GM23248 (cell line): Measurements from ENCODE around the gene IQCM. TPM values are rescaled to one million over a fixed set of nuclear protein-coding genes. Genes with fewer than 3 reads are reported as not detected.

Experiments used
- DNase-seq: peaks from one replicate; pipeline ENCODE4 v3.0.0-alpha.2; 2015
- H2AFZ ChIP-seq: fragments of 200-600 bp; sonication (generic); 2 replicates; pipeline ENCODE4 v1.6.1; 2016; ENCODE audit warnings: antibody characterized with exemption
- H3F3A ChIP-seq: fragments of 200-600 bp; sonication (generic); 2 replicates; pipeline ENCODE4 v1.6.1; 2016; ENCODE audit warnings: mild to moderate bottlenecking, antibody characterized with exemption, mixed run types; ENCODE audit not compliant: insufficient read depth
- H3K27ac ChIP-seq: fragments of 200-600 bp; sonication (generic); 2 replicates; pipeline ENCODE4 v1.5.1; 2016; ENCODE audit warnings: mild to moderate bottlenecking
- H3K27me3 ChIP-seq: fragments of 200-600 bp; sonication (generic); replicated peaks from 2 replicates; pipeline ENCODE4 v1.6.1; 2016; ENCODE audit warnings: mild to moderate bottlenecking; ENCODE audit not compliant: insufficient read depth
- H3K36me3 ChIP-seq: fragments of 200-600 bp; sonication (generic); 2 replicates; pipeline ENCODE4 v1.6.1; 2016; ENCODE audit warnings: low read depth, mild to moderate bottlenecking
- H3K4me1 ChIP-seq: fragments of 200-600 bp; sonication (generic); 2 replicates; pipeline ENCODE4 v1.6.1; 2016; ENCODE audit warnings: mild to moderate bottlenecking; ENCODE audit not compliant: insufficient read depth
- H3K4me2 ChIP-seq: fragments of 200-600 bp; sonication (generic); one replicate; pipeline ENCODE4 v1.6.1; 2016; ENCODE audit warnings: mild to moderate bottlenecking; ENCODE audit not compliant: unreplicated experiment
- H3K4me3 ChIP-seq: fragments of 200-600 bp; sonication (generic); 2 replicates; pipeline ENCODE4 v1.5.1; 2016; ENCODE audit warnings: mild to moderate bottlenecking
- H3K79me2 ChIP-seq: fragments of 200-600 bp; sonication (generic); 2 replicates; pipeline ENCODE4 v1.6.1; 2016; ENCODE audit warnings: mild to moderate bottlenecking; ENCODE audit not compliant: insufficient read depth
- H3K9ac ChIP-seq: fragments of 200-600 bp; sonication (generic); 2 replicates; pipeline ENCODE4 v1.6.1; 2016; ENCODE audit warnings: mild to moderate bottlenecking
- H3K9me2 ChIP-seq: fragments of 200-600 bp; sonication (generic); 2 replicates; pipeline ENCODE4 v1.6.1; 2016; ENCODE audit warnings: mixed run types, mild to moderate bottlenecking, moderate library complexity; ENCODE audit not compliant: insufficient read depth
- H3K9me3 ChIP-seq: fragments of 200-600 bp; sonication (generic); one replicate; pipeline ENCODE4 v1.6.1; 2017; ENCODE audit warnings: low read depth
- H4K20me1 ChIP-seq: fragments of 200-600 bp; sonication (generic); 2 replicates; pipeline ENCODE4 v1.6.0; 2016; ENCODE audit not compliant: insufficient read depth
- EZH2 ChIP-seq: fragments of 200-600 bp; sonication (generic); IDR thresholded peaks from 2 replicates; pipeline ENCODE4 v1.6.1; 2018; ENCODE audit warnings: antibody characterized with exemption, mild to moderate bottlenecking; ENCODE audit not compliant: insufficient read depth, poor library complexity, severe bottlenecking
- EZH2phosphoT487 ChIP-seq: fragments of 200-600 bp; sonication (generic); IDR thresholded peaks from 2 replicates; pipeline ENCODE4 v1.6.1; 2018; ENCODE audit warnings: antibody characterized with exemption, moderate library complexity, mild to moderate bottlenecking, low read depth; ENCODE audit not compliant: insufficient read depth
- WGBS, 2 experiments: methylation state at CpG; one replicate each; pipeline ENCODE4 v1.1.6; 2015 to 2017; ENCODE audit warnings: low lambda C conversion rate in 2 of 2, low coverage in 1 of 2; ENCODE audit errors: missing lambda C conversion rate in 2 of 2; 5-methylcytosine and 5-hydroxymethylcytosine counted together
- in situ Hi-C: fragments of 300-500 bp; cut with MboI; formaldehyde crosslinking; loops from 2 replicates; pipeline ENCODE4 v1.15.0; 2020
- polyA plus RNA-seq: library from polyadenylated mRNA; unstranded; fragments of >200 nt; fragmentation: Nextera tagmentation; extraction: Ambion mirVana; gene quantifications from 2 replicates; pipeline ENCODE4 v1.2.1, GENCODE V29; 2016
- total RNA-seq: library from RNA; depleted of rRNA; stranded (reverse); fragments of >200 nt; shearing (Covaris generic); gene quantifications from 2 replicates; pipeline ENCODE4 v1.2.3, GENCODE V29; 2014

The IQCM gene
- total and polyA plus RNA-seq, 2 experiments from 2014 or later: 0.11 TPM; not detected in 1

DNA sequence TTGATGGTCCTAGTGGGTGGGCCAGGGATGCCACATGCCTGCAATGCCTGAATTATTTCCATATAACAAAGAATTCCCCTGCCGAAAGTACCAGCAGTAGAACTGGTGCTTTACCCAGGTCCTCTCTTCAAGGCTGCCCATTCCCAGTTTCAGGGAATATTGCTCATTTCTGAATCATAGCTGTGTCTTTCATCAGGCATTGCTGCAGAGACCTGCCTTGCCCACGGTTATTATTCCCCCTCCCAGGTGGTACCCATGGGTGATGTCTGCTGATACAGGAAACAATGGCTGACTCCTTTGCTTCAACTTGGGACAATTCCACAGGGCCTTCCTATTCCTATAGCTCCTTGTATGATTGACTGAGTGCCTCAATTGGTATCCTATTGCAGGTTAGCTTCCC lies 9.7 kb upstream of the IQCM start:
- no peak overlapping the region for H3K9ac ChIP-seq
- H3K79me2 ChIP-seq: no peaks in the 10 kb centered on the region
- H2AFZ ChIP-seq: no peak overlapping the region
- H4K20me1 ChIP-seq: no peaks in the 10 kb centered on the region
- H3F3A ChIP-seq: peaks cover 7% of the 10 kb centered on the region
- TF ChIP-seq EZH2 (no peak), EZH2phosphoT487 (no peak)
- no peaks in the 10 kb centered on the region for H3K9me2 ChIP-seq
- peak; percentile 14 for DNase-seq
- no peaks in the 10 kb centered on the region for H3K36me3 ChIP-seq
- no peaks in the 10 kb centered on the region for H3K9me3 ChIP-seq
- H3K4me3 ChIP-seq: no peak overlapping the region
- WGBS, 2 experiments: 76 to 79% methylated on average over 2 of the region's 2 CpGs
- H3K27me3 ChIP-seq: no peaks in the 10 kb centered on the region
- H3K4me1 ChIP-seq: peaks cover 37% of the 10 kb centered on the region
- no peak overlapping the region for H3K27ac ChIP-seq
- H3K4me2 ChIP-seq: no peak overlapping the region
- in situ Hi-C loops: no loop called here

DNA sequence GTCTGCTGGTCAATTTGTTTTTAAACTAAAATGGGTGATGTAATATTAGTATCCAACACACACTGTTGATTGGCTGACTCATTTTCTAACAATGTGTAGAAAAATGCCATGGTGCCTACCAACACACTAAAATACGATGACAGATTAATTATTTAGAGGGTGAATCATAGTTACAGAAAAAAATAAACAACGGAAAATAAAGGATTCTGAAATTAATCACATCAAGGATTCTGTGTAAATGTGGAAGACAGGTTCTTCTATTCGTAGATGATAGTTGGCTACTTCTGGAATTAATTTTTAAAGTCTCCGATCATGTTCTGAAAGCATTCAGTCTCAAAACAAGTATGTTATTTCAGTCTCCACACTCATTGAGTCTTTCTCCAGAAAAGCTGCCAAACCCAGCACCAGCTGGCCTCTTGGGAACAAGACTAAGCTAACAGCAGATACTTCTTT lies 8.2 kb upstream of the IQCM start:
- peak; percentile 87; the same call in 1 of the 2 replicates for TF ChIP-seq EZH2phosphoT487
- no peak for TF ChIP-seq EZH2
- peaks cover 7% of the 10 kb centered on the region for H3F3A ChIP-seq
- peaks cover 37% of the 10 kb centered on the region for H3K4me1 ChIP-seq
- no peaks in the 10 kb centered on the region for H4K20me1 ChIP-seq
- in situ Hi-C loops: no loop called here
- H3K36me3 ChIP-seq: no peaks in the 10 kb centered on the region
- H3K4me2 ChIP-seq: peak overlapping the region; percentile 69
- H3K27me3 ChIP-seq: no peaks in the 10 kb centered on the region
- no peaks in the 10 kb centered on the region for H3K9me3 ChIP-seq
- no peaks in the 10 kb centered on the region for H3K9me2 ChIP-seq
- DNase-seq: peak; percentile 92
- WGBS, 2 experiments: 0 to 1% methylated on average over 4 of the region's 4 CpGs
- no peak overlapping the region for H2AFZ ChIP-seq
- H3K9ac ChIP-seq: peak overlapping the region; percentile 30
- H3K4me3 ChIP-seq: peak overlapping the region; percentile 41
- H3K27ac ChIP-seq: peak overlapping the region; percentile 75
- H3K79me2 ChIP-seq: no peaks in the 10 kb centered on the region

DNA sequence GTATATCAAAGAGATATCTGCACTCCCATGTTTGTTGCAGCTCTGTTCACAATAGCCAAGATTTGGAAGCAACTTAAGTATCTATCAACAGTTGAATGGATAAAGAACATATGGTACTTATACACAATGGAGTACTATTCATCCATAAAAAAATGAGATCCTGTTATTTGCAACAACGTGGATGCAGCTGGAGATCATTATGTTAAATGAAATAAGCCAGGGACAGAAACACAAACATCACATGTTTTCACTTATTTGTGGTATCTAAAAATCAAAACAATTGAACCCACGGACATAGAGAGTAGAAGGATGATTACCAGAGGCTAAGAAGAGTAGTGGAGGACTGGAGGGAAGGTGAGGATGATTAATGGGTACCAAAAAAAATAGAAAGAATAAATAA lies 14.2 kb downstream of the IQCM start:
- H3K27ac ChIP-seq: no peak overlapping the region
- no peaks in the 10 kb centered on the region for H4K20me1 ChIP-seq
- peaks cover 3% of the 10 kb centered on the region for H3K9me3 ChIP-seq
- TF ChIP-seq EZH2: no peak
- no peaks in the 10 kb centered on the region for H3K79me2 ChIP-seq
- H3K9ac ChIP-seq: no peak overlapping the region
- H2AFZ ChIP-seq: no peak overlapping the region
- no peaks in the 10 kb centered on the region for H3K36me3 ChIP-seq
- no peaks in the 10 kb centered on the region for H3F3A ChIP-seq
- no peak overlapping the region for H3K4me3 ChIP-seq
- in situ Hi-C loops: no loop called here
- no peaks in the 10 kb centered on the region for H3K27me3 ChIP-seq
- H3K4me2 ChIP-seq: no peak overlapping the region
- 4 to 7% methylated on average over 2 of the region's 2 CpGs for WGBS, 2 experiments
- no peak for DNase-seq
- no peaks in the 10 kb centered on the region for H3K9me2 ChIP-seq
- H3K4me1 ChIP-seq: no peaks in the 10 kb centered on the region

DNA sequence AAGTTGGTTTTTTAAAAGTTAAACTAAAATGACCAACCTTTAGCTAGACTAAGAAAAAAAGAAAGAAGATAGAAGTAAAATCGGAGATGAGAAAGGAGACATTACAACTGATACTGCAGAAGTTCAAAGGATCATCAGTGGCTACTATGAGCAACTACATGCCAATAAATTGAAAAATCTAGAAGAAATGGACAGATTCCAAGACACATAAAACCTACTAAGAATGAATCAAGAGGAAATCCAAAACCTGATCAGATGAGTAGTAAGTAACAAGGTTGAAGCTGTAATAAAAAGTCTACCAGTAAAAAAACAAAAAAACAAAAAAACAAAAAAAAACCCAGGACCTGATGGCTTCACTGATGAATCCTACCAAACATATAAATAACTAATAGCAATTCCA lies 16.1 kb downstream of the IQCM start:
- no peak for DNase-seq
- Histone ChIP-seq H3K27ac (no peak overlapping the region), H3K4me3 (no peak overlapping the region), H2AFZ (no peak overlapping the region), H3K9ac (no peak overlapping the region), H3K4me2 (no peak overlapping the region), H4K20me1 (no peaks in the 10 kb centered on the region), H3K79me2 (no peaks in the 10 kb centered on the region), H3K9me3 (peaks cover 3% of the 10 kb centered on the region), H3K36me3 (no peaks in the 10 kb centered on the region), H3K9me2 (no peaks in the 10 kb centered on the region), H3K27me3 (no peaks in the 10 kb centered on the region), H3F3A (no peaks in the 10 kb centered on the region), H3K4me1 (no peaks in the 10 kb centered on the region)
- TF ChIP-seq EZH2phosphoT487: no peak
- no peak for TF ChIP-seq EZH2
- in situ Hi-C loops: no loop called here
- 95 to 96% methylated on average over 1 of the region's 1 CpG for WGBS, 2 experiments

DNA sequence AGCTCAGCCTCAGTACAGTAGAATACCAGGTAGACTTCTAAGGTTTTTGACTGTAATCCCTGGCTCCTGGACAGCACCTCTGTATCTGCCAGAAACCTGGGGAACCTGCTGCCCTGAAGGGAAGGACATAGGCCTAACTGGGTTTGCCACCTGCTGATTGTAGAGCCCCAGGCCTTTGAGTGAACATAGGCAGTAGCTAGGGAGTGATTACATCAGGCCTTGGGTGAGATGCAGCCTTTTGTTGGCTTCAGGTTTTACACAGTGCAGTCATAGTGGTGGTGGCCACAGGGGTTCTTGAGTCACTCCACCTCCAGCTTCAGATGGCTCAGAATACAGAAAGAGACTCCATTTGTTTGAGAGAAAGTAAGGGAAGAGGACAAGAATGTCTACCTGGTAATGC lies 19.3 kb downstream of the IQCM start:
- no peaks in the 10 kb centered on the region for H4K20me1 ChIP-seq
- no peaks in the 10 kb centered on the region for H3F3A ChIP-seq
- H3K9me2 ChIP-seq: no peaks in the 10 kb centered on the region
- peaks cover 14% of the 10 kb centered on the region for H3K4me1 ChIP-seq
- H3K4me2 ChIP-seq: no peak overlapping the region
- TF ChIP-seq EZH2phosphoT487 (no peak), EZH2 (no peak)
- DNase-seq: peak; percentile 15
- no peaks in the 10 kb centered on the region for H3K36me3 ChIP-seq
- H3K9me3 ChIP-seq: no peaks in the 10 kb centered on the region
- no peak overlapping the region for H3K9ac ChIP-seq
- no peaks in the 10 kb centered on the region for H3K27me3 ChIP-seq
- no peaks in the 10 kb centered on the region for H3K79me2 ChIP-seq
- no peak overlapping the region for H2AFZ ChIP-seq
- no peak overlapping the region for H3K4me3 ChIP-seq
- H3K27ac ChIP-seq: no peak overlapping the region
- in situ Hi-C loops: no loop called here
